Muscle of back (tissue), 11 donors: ENCODE measurements around the gene CITED4. TPM values are rescaled to one million over a fixed set of nuclear protein-coding genes. Genes with fewer than 3 reads are reported as not detected.
A peak's percentile ranks its signal among the peaks of the same experiment; 100 is the strongest.

ENCODE experiments used
- DNase-seq, 3 donors: peaks; one replicate each; pipeline versions ENCODE4 v3.0.0 to v3.0.0-alpha.2; 2013
- polyA plus RNA-seq, 10 donors: library from polyadenylated mRNA; unstranded; fragments of 120-200 nt; gene quantifications; one replicate each; pipeline ENCODE4 v1.2.1, GENCODE V29; 2013; ENCODE audit not compliant: insufficient read length in 10 of 10

CITED4 gene
- polyA plus RNA-seq, 10 donors, result 1.1 to 2.6 (median 1.5) TPM

- no peak for DNase-seq
These were observed 24.8 kb upstream of the CITED4 start for GRCh38 chr1:40887012-40887378.

- DNase-seq, result no peak
These were observed 24.3 kb upstream of the CITED4 start for GRCh38 chr1:40886318-40887011.

- no peak for DNase-seq
These were observed 22.1 kb upstream of the CITED4 start for GRCh38 chr1:40884055-40884795.

GRCh38 chr1:40880813-40881549, 18.8 kb upstream of the CITED4 start:
- DNase-seq, result no peak

GRCh38 chr1:40879482-40880175, 17.5 kb upstream of the CITED4 start:
- DNase-seq, result no peak

GRCh38 chr1:40878906-40879305, 16.7 kb upstream of the CITED4 start:
- DNase-seq, result no peak

GRCh38 chr1:40877698-40878097, 15.5 kb upstream of the CITED4 start:
- DNase-seq, result peak; percentile 21 to 56 (median 43)

GRCh38 chr1:40876891-40877290, 14.7 kb upstream of the CITED4 start:
- DNase-seq, result no peak

- DNase-seq, result no peak
These were observed 14.2 kb upstream of the CITED4 start for GRCh38 chr1:40876436-40876761.

- no peak for DNase-seq
These were observed 11.8 kb upstream of the CITED4 start for GRCh38 chr1:40873863-40874472.

- DNase-seq, result no peak
These were observed 10.1 kb upstream of the CITED4 start for GRCh38 chr1:40872276-40872675.

GRCh38 chr1:40870135-40870728, 8.1 kb upstream of the CITED4 start:
- DNase-seq, result no peak

GRCh38 chr1:40868051-40868723, 6.0 kb upstream of the CITED4 start:
- DNase-seq, result no peak

GRCh38 chr1:40861224-40862003, 749 bp downstream of the CITED4 start:
- peak; percentile 14 to 79 (median 69) for DNase-seq

- DNase-seq, result no peak
These were observed 1.4 kb downstream of the CITED4 start for GRCh38 chr1:40860706-40861223.

GRCh38 chr1:40858856-40859416, 3.2 kb downstream of the CITED4 start:
- no peak for DNase-seq

- DNase-seq, result peak; percentile 29 to 48 (median 30)
These were observed 4.4 kb downstream of the CITED4 start for GRCh38 chr1:40857737-40858136.

- DNase-seq, result no peak
These were observed 5.4 kb downstream of the CITED4 start for GRCh38 chr1:40856656-40857302.

GRCh38 chr1:40856116-40856515, 6.0 kb downstream of the CITED4 start:
- DNase-seq, result no peak
